ENCODE data around the gene INF2.

DNA sequence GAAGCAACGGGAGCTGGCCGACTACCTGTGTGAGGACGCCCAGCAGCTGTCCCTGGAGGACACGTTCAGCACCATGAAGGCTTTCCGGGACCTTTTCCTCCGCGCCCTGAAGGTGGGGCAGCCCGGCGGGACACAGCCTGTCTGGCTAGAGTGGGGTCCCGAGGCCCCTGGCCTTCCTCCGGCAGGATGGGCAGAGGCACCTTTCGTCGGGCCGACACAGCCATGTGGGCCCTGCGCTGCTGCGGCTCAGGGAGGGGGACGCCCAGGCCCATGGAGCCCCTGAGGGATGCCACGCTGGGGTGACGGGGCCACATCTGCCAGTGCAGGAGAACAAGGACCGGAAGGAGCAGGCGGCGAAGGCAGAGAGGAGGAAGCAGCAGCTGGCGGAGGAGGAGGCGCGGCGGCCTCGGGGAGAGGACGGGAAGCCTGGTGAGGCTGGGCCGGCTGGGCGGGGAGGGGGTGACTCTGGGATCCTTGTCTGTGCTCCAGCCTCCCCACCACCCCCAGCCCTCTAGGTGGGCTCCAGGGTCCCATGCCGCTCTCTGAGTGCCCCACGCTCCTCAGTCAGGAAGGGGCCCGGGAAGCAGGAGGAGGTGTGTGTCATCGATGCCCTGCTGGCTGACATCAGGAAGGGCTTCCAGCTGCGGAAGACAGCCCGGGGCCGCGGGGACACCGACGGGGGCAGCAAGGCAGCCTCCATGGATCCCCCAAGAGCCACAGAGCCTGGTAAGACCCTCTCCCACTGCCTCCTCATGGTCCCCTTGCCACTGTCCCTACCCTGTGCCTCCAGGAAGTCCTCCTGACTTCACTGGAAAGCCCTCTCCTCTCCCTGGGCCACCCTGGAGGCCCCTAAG, 23.7 kb downstream of the INF2 start:
- no peak for TF ChIP-seq POLR2A (IDR thresholded peaks at IDR 0.05; ENCODE audit: low read depth)
- TF ChIP-seq, protein P1, sequence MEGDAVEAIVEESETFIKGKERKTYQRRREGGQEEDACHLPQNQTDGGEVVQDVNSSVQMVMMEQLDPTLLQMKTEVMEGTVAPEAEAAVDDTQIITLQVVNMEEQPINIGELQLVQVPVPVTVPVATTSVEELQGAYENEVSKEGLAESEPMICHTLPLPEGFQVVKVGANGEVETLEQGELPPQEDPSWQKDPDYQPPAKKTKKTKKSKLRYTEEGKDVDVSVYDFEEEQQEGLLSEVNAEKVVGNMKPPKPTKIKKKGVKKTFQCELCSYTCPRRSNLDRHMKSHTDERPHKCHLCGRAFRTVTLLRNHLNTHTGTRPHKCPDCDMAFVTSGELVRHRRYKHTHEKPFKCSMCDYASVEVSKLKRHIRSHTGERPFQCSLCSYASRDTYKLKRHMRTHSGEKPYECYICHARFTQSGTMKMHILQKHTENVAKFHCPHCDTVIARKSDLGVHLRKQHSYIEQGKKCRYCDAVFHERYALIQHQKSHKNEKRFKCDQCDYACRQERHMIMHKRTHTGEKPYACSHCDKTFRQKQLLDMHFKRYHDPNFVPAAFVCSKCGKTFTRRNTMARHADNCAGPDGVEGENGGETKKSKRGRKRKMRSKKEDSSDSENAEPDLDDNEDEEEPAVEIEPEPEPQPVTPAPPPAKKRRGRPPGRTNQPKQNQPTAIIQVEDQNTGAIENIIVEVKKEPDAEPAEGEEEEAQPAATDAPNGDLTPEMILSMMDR (IDR thresholded peaks at IDR 0.05), result no peak
- TF ChIP-seq POLR2AphosphoS5 (IDR thresholded peaks at IDR 0.05), result no peak

All from esophagus muscularis mucosa (tissue), 3 donors.